HG02852 (cell line): ENCODE data around the gene GMDS.

Experiments used
- ATAC-seq: cut with Tn5 transposase; IDR thresholded peaks from one replicate; pipeline ENCODE4 v1.9.1; 2021; ENCODE audit warnings: mild to moderate bottlenecking, moderate library complexity; ENCODE audit not compliant: unreplicated experiment

The GMDS gene

DNA sequence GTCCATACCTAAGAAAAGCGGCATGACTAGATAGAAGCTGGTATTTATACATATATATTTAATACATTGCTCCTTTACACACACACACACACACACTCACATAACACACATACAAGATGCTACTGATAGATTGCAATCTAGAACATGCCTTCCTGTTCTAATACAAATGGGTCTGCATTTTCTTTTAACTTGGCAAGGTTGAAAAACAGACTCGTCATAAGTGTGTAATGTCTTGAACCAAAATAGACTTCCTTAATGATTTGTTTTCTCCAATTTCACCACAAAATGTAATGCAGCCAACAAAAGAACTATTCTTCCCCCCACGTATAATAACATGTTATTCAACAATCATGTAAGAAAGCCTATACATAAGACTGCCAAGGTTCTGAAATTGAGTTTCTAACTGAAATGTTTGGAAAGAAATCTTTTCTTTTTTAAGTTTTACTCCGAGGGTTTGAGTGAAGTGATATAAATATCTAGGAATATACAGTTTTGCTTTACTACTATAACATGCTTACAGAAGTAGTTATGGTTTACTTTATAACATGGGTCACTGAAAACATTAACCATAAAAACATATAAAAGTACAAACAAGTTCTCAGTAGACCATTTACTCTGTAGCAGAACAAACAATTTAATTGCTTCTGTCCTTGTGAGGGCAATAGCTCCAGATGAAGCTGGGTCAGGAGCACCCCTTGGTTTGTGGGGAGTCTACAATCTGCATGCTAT is 428.2 kb downstream of the GMDS start:
- no peak for ATAC-seq

DNA sequence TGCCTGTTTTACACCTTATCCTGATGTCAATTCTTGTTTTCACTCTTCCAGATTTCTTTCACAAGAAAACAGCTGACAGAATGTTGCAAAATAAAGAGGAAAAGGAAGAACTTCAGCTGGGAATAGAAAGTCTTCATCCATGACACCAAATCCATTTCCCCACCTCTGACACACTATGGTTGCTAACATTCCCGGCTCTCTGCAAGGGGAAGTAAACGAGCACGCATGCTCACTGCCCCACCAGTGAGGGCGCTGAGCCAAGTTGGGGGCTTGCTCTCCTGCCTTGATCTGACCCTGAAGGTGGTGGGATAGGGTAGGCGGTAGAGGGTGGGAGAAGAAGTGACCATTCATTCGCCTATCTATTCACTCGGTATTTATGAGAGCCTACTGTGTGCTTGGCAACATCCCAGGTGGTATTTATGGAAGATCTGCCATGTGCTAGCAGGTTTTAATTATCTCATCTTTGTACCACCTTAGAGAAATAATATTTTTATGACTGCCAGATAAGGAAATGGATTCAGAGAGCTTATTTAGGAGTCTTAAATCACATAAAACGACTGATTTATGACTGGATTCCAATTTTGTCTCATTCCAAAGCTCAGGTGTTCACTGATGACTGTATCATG is 429.5 kb downstream of the GMDS start:
- ATAC-seq: no peak

- no peak for ATAC-seq
Observed at GRCh38 chr6:1814279-1814678, 431.1 kb downstream of the GMDS start.

GRCh38 chr6:1812487-1812886 is 432.9 kb downstream of the GMDS start:
- no peak for ATAC-seq

GRCh38 chr6:1812034-1812433 is 433.4 kb downstream of the GMDS start:
- ATAC-seq: no peak

- ATAC-seq: no peak
Observed at GRCh38 chr6:1810880-1811279, 434.5 kb downstream of the GMDS start.

GRCh38 chr6:1809291-1809988 is 436.0 kb downstream of the GMDS start:
- no peak for ATAC-seq

GRCh38 chr6:1806935-1807334 is 438.5 kb downstream of the GMDS start:
- no peak for ATAC-seq

GRCh38 chr6:1802491-1803395 is 442.7 kb downstream of the GMDS start:
- ATAC-seq: no peak

DNA sequence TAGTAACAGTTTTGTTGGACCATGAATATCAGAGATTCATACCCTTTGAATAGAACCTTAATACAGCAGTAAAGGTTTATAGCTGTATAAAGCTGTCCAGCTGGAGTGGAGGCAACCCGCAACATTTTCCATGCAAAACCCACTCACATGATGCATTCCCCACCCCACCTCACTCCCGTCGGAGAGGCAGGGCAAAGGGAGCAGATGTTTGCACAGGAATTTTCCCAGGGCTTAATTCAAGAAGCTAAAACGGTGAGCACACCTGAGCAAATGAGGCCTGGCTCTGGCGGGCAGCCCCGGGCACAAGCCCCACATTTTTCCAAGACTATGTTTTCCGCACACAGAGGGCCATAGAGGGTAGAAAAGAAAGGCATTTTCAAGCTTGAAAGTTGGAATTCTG is 444.0 kb downstream of the GMDS start:
- no peak for ATAC-seq

- no peak for ATAC-seq
Observed at GRCh38 chr6:1800845-1801244, 444.6 kb downstream of the GMDS start.

DNA sequence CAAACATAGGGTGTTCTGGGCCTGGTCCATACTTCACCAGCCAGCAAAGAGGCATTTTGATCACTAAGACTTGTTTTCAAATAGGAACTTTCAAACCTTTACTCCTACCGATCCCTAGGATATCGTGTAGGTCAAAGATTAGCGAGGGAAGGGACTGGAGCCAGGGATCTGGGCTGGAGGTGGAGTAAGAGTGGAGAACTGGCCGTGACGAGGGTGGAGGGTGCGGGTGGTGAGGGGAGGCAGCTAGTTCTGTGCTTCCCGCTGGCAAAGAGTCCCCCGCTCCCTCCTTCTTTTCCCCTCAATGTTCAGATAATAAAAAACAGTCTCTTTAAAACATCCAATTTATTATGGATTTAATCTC is 446.5 kb downstream of the GMDS start:
- no peak for ATAC-seq

DNA sequence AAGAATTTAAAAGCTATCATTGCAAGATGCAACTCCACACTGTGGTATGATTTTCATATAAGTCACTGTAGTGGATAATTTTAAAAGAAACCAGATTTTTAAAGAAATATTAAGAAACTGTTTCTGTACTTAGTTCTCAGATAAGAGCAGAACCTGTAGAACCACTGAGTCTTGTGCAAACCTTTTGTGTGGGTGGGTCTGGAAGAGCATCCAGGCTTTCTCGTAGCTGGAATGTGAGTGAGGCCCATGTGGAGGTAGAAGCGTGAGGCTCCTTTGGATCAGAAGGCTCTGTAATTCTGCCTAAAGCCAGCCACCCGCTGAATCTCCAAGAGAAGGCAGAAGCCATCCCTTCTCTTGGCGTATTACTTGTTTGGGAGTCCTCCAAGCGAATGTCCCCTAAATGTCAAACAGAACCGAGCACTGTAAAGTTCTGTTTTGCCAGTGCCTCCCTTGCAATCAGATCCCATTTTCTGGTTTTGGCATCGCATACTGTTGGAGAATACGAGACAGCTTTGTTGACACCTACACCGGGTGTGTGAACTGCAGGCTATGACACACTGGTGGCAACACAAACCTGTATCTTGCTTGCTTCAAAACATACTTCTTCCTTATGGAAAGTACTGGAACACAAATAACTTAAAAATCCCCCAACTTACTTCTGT is 447.0 kb downstream of the GMDS start:
- no peak for ATAC-seq

- no peak for ATAC-seq
Observed at GRCh38 chr6:1797801-1798200, 447.6 kb downstream of the GMDS start.

- ATAC-seq: peak; percentile 81
Observed at GRCh38 chr6:1796706-1797529, 448.5 kb downstream of the GMDS start.

- no peak for ATAC-seq
Observed at GRCh38 chr6:1795910-1796309, 449.5 kb downstream of the GMDS start.

DNA sequence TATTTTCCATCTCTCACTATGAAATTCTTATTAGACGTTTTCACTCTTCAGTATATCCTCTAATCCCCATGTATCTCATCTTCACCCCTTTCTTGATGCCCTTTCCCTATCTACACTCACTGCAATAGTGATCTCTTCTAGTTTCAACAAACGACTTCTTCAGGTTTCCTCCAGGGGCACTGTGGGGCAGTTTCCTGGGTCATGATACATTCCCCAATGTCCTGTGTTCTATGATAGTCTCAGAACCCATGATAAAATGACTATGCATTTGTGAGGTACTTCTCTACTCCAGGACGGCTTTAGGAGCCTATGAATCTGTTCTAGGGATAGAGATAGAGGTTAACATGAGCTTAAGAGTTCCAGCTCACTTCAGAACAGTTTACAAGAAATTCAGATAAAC is 452.4 kb downstream of the GMDS start:
- ATAC-seq: no peak

GRCh38 chr6:1790684-1791083 is 454.7 kb downstream of the GMDS start:
- no peak for ATAC-seq

DNA sequence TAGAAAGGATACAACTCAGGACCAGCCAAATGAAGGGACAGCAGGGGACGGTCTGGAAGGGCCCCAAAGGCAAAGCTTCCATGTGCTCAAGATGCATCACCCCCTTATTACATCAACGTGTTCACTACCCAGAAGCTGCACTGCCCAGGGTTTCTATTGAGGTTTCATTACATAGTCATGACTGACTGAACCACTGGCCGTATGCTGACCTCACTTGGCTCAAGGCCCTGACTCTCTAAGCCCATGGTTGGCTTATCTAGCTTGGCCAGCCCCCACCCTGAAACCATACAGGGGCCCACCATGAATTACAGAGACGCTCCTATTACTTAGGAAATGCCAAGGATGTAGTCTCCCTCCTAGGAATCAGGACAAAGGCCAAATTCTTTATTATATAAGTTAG is 456.3 kb downstream of the GMDS start:
- ATAC-seq: no peak

- no peak for ATAC-seq
Observed at GRCh38 chr6:1787894-1788293, 457.5 kb downstream of the GMDS start.
